ENCODE data around the gene C6orf47.

The C6orf47 gene

DNA sequence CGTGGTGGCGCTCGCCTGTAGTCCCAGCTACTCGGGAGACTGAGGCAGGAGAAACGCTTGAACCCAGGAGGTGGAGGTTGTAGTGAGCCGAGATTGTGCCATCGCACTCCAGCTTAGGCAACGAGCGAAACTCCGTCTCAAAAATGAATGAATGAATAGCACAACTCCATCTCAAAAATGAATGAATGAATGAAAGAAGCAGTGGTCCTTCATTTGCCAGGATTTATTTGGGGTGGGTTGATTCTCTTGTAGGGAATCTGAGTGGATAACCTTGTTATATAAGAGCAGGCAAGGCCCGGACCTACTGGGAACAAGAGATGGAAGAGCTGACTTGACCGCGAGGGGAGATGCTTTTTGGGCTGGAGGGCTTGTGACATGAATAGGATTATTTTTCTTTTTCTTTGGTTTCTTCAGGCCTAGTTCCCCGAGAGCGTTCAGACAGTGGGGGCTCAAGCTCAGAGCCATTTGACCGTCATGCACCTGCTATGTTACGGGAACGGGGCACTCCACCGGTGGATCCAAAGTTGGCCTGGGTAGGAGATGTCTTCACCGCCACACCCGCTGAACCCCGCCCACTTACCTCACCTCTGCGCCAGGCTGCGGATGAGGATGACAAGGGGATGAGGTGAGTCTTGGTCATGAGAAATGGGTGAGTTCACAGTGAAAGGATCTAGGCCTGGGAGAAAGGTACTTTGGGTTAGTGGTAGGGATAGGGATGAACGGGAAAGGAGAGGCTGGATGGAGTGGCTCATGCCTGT is 30.2 kb downstream of the C6orf47 start:
- H2BK120ac ChIP-seq (ENCODE audit: insufficient read depth, low read length, poor library complexity): no peak overlapping the region
- H3K4me3 ChIP-seq (ENCODE audit: low read depth, low read length): no peak overlapping the region
- H3K9ac ChIP-seq (ENCODE audit: low read length): no peak overlapping the region
- no peaks in the 10 kb centered on the region for H3K9me3 ChIP-seq (ENCODE audit: insufficient read depth, low read depth, low read length)
- no peaks in the 10 kb centered on the region for H3K79me1 ChIP-seq (ENCODE audit: low read length)
- no peak overlapping the region for H4K8ac ChIP-seq (ENCODE audit: low read depth, low read length)
- no peak overlapping the region for H3K27ac ChIP-seq (ENCODE audit: low read depth, low read length)
- no peaks in the 10 kb centered on the region for H3K27me3 ChIP-seq (ENCODE audit: insufficient read depth, low read length)
- no peak overlapping the region for H3K4me2 ChIP-seq (ENCODE audit: low read length)
- no peak overlapping the region for H4K91ac ChIP-seq (ENCODE audit: low read depth, low read length)
- no peak overlapping the region for H3K14ac ChIP-seq (ENCODE audit: low read length)
- H3K36me3 ChIP-seq (ENCODE audit: control insufficient read depth in 1 of 2, insufficient read depth in 2 of 2, low read length in 2 of 2): peaks cover 93 to 98% of the 10 kb centered on the region in 2 experiments
- no peak overlapping the region for H2AK5ac ChIP-seq (ENCODE audit: low read length)
- DNase-seq: no peak
- H4K12ac ChIP-seq (ENCODE audit: low read depth, low read length): no peak overlapping the region
- H3K4me1 ChIP-seq (ENCODE audit: control insufficient read depth in 1 of 2, insufficient read depth in 2 of 2, low read length in 2 of 2): no peaks in the 10 kb centered on the region
- H2BK12ac ChIP-seq (ENCODE audit: low read length): no peak overlapping the region
- WGBS (ENCODE audit: extremely low coverage, insufficient coverage, insufficient read length): no CpG with 5 or more reads among the region's 25 CpGs
- no peak overlapping the region for H3K4ac ChIP-seq (ENCODE audit: low read depth, low read length)
- H3K23ac ChIP-seq (ENCODE audit: low read length): no peak overlapping the region
- H3K18ac ChIP-seq (ENCODE audit: low read length): no peak overlapping the region
- no peaks in the 10 kb centered on the region for H3K79me2 ChIP-seq (ENCODE audit: control insufficient read depth, insufficient read depth, low read length, poor library complexity)
- H2AFZ ChIP-seq (ENCODE audit: insufficient read depth, low read length, poor library complexity): no peak overlapping the region
- no peak overlapping the region for H2BK5ac ChIP-seq (ENCODE audit: low read depth, low read length, poor library complexity)

DNA sequence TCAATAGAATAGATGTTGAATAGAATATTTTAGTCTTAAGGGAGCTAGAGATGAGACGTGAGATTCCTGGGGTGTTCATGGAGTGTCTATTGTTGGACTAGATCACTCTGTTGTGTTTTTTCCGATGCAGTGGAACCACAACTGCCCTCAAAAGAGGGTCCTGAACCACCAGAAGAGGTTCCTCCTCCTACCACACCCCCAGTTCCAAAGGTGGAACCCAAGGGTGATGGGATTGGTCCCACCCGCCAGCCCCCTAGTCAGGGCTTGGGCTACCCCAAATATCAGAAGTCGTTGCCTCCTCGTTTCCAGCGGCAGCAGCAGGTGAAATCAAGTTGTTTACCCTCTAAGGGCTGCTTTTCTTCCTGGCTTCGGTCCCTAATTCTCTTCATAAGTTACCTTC is 31.6 kb downstream of the C6orf47 start:
- H3K9ac ChIP-seq (ENCODE audit: low read length): no peak overlapping the region
- H2BK5ac ChIP-seq (ENCODE audit: low read depth, low read length, poor library complexity): no peak overlapping the region
- no peak overlapping the region for H4K91ac ChIP-seq (ENCODE audit: low read depth, low read length)
- no peak overlapping the region for H2BK120ac ChIP-seq (ENCODE audit: insufficient read depth, low read length, poor library complexity)
- H3K14ac ChIP-seq (ENCODE audit: low read length): no peak overlapping the region
- H3K18ac ChIP-seq (ENCODE audit: low read length): no peak overlapping the region
- no peaks in the 10 kb centered on the region for H3K79me1 ChIP-seq (ENCODE audit: low read length)
- peaks cover 93 to 98% of the 10 kb centered on the region in 2 experiments for H3K36me3 ChIP-seq (ENCODE audit: control insufficient read depth in 1 of 2, insufficient read depth in 2 of 2, low read length in 2 of 2)
- H2BK12ac ChIP-seq (ENCODE audit: low read length): no peak overlapping the region
- no peaks in the 10 kb centered on the region for H3K27me3 ChIP-seq (ENCODE audit: insufficient read depth, low read length)
- H2AFZ ChIP-seq (ENCODE audit: insufficient read depth, low read length, poor library complexity): no peak overlapping the region
- no peaks in the 10 kb centered on the region for H3K9me3 ChIP-seq (ENCODE audit: insufficient read depth, low read depth, low read length)
- H3K4ac ChIP-seq (ENCODE audit: low read depth, low read length): no peak overlapping the region
- H3K27ac ChIP-seq (ENCODE audit: low read depth, low read length): no peak overlapping the region
- DNase-seq: no peak
- no peak overlapping the region for H4K8ac ChIP-seq (ENCODE audit: low read depth, low read length)
- no peak overlapping the region for H3K4me2 ChIP-seq (ENCODE audit: low read length)
- H3K4me1 ChIP-seq (ENCODE audit: control insufficient read depth in 1 of 2, insufficient read depth in 2 of 2, low read length in 2 of 2): no peaks in the 10 kb centered on the region
- WGBS (ENCODE audit: extremely low coverage, insufficient coverage, insufficient read length): no CpG with 5 or more reads among the region's 7 CpGs
- no peaks in the 10 kb centered on the region for H3K79me2 ChIP-seq (ENCODE audit: control insufficient read depth, insufficient read depth, low read length, poor library complexity)
- H3K4me3 ChIP-seq (ENCODE audit: low read depth, low read length): no peak overlapping the region
- no peak overlapping the region for H4K12ac ChIP-seq (ENCODE audit: low read depth, low read length)
- no peak overlapping the region for H3K23ac ChIP-seq (ENCODE audit: low read length)
- H2AK5ac ChIP-seq (ENCODE audit: low read length): no peak overlapping the region

DNA sequence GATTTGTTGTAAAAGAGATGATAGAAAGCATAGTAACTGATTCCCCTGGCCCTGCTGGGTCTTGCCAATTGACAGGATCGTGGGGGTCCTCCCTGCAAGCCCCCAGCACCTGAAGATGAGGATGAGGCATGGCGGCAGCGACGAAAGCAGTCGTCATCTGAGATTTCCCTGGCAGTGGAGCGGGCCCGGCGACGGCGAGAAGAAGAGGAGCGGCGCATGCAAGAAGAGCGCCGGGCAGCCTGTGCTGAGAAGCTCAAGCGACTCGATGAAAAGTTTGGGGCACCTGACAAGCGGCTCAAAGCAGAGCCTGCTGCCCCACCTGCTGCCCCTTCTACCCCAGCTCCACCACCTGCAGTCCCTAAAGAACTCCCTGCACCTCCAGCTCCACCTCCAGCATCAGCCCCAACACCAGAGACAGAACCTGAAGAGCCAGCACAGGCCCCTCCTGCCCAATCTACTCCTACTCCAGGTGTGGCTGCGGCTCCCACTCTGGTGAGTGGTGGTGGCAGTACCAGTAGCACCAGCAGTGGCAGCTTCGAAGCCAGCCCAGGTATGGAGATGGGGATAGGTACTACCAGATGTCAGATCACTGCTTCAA is 32.8 kb downstream of the C6orf47 start:
- H3K4me3 ChIP-seq (ENCODE audit: low read depth, low read length): no peak overlapping the region
- peaks cover 2% of the 10 kb centered on the region for H3K79me2 ChIP-seq (ENCODE audit: control insufficient read depth, insufficient read depth, low read length, poor library complexity)
- no peaks in the 10 kb centered on the region for H3K79me1 ChIP-seq (ENCODE audit: low read length)
- H3K9me3 ChIP-seq (ENCODE audit: insufficient read depth, low read depth, low read length): no peaks in the 10 kb centered on the region
- no peak overlapping the region for H3K4ac ChIP-seq (ENCODE audit: low read depth, low read length)
- H3K14ac ChIP-seq (ENCODE audit: low read length): no peak overlapping the region
- no peak overlapping the region for H2AFZ ChIP-seq (ENCODE audit: insufficient read depth, low read length, poor library complexity)
- H3K9ac ChIP-seq (ENCODE audit: low read length): no peak overlapping the region
- no CpG with 5 or more reads among the region's 19 CpGs for WGBS (ENCODE audit: extremely low coverage, insufficient coverage, insufficient read length)
- H3K27ac ChIP-seq (ENCODE audit: low read depth, low read length): no peak overlapping the region
- no peak overlapping the region for H4K8ac ChIP-seq (ENCODE audit: low read depth, low read length)
- no peak overlapping the region for H2BK5ac ChIP-seq (ENCODE audit: low read depth, low read length, poor library complexity)
- H4K91ac ChIP-seq (ENCODE audit: low read depth, low read length): no peak overlapping the region
- DNase-seq: no peak
- H2BK12ac ChIP-seq (ENCODE audit: low read length): no peak overlapping the region
- H3K18ac ChIP-seq (ENCODE audit: low read length): no peak overlapping the region
- no peak overlapping the region for H4K12ac ChIP-seq (ENCODE audit: low read depth, low read length)
- H3K23ac ChIP-seq (ENCODE audit: low read length): no peak overlapping the region
- H2BK120ac ChIP-seq (ENCODE audit: insufficient read depth, low read length, poor library complexity): no peak overlapping the region
- H3K4me2 ChIP-seq (ENCODE audit: low read length): no peak overlapping the region
- no peak overlapping the region for H2AK5ac ChIP-seq (ENCODE audit: low read length)
- peaks cover 0 to under 1% of the 10 kb centered on the region in 2 experiments for H3K4me1 ChIP-seq (ENCODE audit: control insufficient read depth in 1 of 2, insufficient read depth in 2 of 2, low read length in 2 of 2)
- H3K36me3 ChIP-seq (ENCODE audit: control insufficient read depth in 1 of 2, insufficient read depth in 2 of 2, low read length in 2 of 2): peaks cover 91 to 95% of the 10 kb centered on the region in 2 experiments
- no peaks in the 10 kb centered on the region for H3K27me3 ChIP-seq (ENCODE audit: insufficient read depth, low read length)

DNA sequence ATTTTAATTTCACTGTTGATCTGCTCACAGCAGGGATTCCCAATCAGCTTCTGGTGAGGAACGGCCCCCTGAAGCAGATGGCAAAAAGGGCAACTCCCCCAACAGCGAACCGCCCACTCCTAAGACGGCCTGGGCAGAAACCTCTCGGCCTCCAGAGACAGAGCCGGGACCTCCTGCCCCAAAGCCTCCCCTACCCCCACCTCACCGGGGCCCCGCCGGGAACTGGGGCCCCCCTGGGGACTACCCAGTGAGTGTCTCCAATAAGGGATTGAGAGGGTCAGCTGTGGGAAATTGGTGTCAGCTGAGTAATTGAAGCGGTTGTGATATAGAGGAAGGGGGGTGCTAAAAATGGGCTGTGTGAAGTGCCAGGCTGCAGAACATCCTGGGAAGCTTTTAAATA is 33.6 kb downstream of the C6orf47 start:
- no CpG with 5 or more reads among the region's 10 CpGs for WGBS (ENCODE audit: extremely low coverage, insufficient coverage, insufficient read length)
- H2BK120ac ChIP-seq (ENCODE audit: insufficient read depth, low read length, poor library complexity): no peak overlapping the region
- H2AK5ac ChIP-seq (ENCODE audit: low read length): no peak overlapping the region

More for the DNA sequence above, 33.6 kb downstream of the C6orf47 start:
- Histone ChIP-seq H4K12ac (ENCODE audit: low read depth, low read length) (no peak overlapping the region), H3K23ac (ENCODE audit: low read length) (no peak overlapping the region), H3K4ac (ENCODE audit: low read depth, low read length) (no peak overlapping the region), H3K79me1 (ENCODE audit: low read length) (no peaks in the 10 kb centered on the region), H3K4me3 (ENCODE audit: low read depth, low read length) (no peak overlapping the region), H3K9ac (ENCODE audit: low read length) (no peak overlapping the region), H3K27me3 (ENCODE audit: insufficient read depth, low read length) (no peaks in the 10 kb centered on the region), H3K79me2 (ENCODE audit: control insufficient read depth, insufficient read depth, low read length, poor library complexity) (peaks cover 8% of the 10 kb centered on the region), H2BK12ac (ENCODE audit: low read length) (no peak overlapping the region), H4K91ac (ENCODE audit: low read depth, low read length) (no peak overlapping the region), H2BK5ac (ENCODE audit: low read depth, low read length, poor library complexity) (no peak overlapping the region), H3K27ac (ENCODE audit: low read depth, low read length) (no peak overlapping the region), H3K4me2 (ENCODE audit: low read length) (no peak overlapping the region), H3K18ac (ENCODE audit: low read length) (no peak overlapping the region), H3K4me1 (ENCODE audit: control insufficient read depth in 1 of 2, insufficient read depth in 2 of 2, low read length in 2 of 2) (peaks cover 4 to 6% of the 10 kb centered on the region in 2 experiments), H3K36me3 (ENCODE audit: control insufficient read depth in 1 of 2, insufficient read depth in 2 of 2, low read length in 2 of 2) (peaks cover 85 to 87% of the 10 kb centered on the region in 2 experiments), H4K8ac (ENCODE audit: low read depth, low read length) (no peak overlapping the region), H3K14ac (ENCODE audit: low read length) (no peak overlapping the region), H2AFZ (ENCODE audit: insufficient read depth, low read length, poor library complexity) (no peak overlapping the region), H3K9me3 (ENCODE audit: insufficient read depth, low read depth, low read length) (no peaks in the 10 kb centered on the region)
- DNase-seq: no peak
